Naive thymus-derived CD4-positive, alpha-beta T cell (primary cell): ENCODE measurements around the gene GXYLT2. TPM values are rescaled to one million over a fixed set of nuclear protein-coding genes. Genes with fewer than 3 reads are reported as not detected.

Experiments
- ATAC-seq: fragments of 150-1000 bp; cut with Tn5 transposase; 2 replicates; pipeline ENCODE4 v1.10.0; 2021; ENCODE audit warnings: mild to moderate bottlenecking, moderate library complexity
- CTCF ChIA-PET: fragments of 350-600 bp; sonication (Branson Sonifier 250); formaldehyde crosslinking; loops from one replicate; lab custom pipeline; 2021; ENCODE audit warnings: antibody characterized with exemption; lab: Charles Lee
- POLR2A ChIA-PET: fragments of 350-600 bp; sonication (Branson Sonifier 250); formaldehyde crosslinking; loops from one replicate; lab custom pipeline; 2021; ENCODE audit warnings: antibody characterized with exemption, inconsistent platforms; lab: Charles Lee
- DNase-seq, 9 donors: peaks; one replicate each; pipeline versions ENCODE4 v3.0.0 to v3.0.0-alpha.2; 2020 to 2022; ENCODE audit warnings: mixed read lengths in 1 of 9
- H3K27ac ChIP-seq: one replicate; pipeline ENCODE4 v1.7.0; 2013; ENCODE audit warnings: mild to moderate bottlenecking, low read depth, low read length, moderate library complexity
- H3K27me3 ChIP-seq, 2 donors: one replicate each; pipeline ENCODE4 v1.7.0; 2013; ENCODE audit warnings: low read length in 2 of 2, mild to moderate bottlenecking in 2 of 2, moderate library complexity in 2 of 2; ENCODE audit not compliant: control insufficient read depth in 2 of 2, insufficient read depth in 2 of 2
- H3K36me3 ChIP-seq, 3 experiments: 1 replicate in 2 of 3; 2 replicates in 1 of 3; pipeline ENCODE4 v1.7.0; 2013; ENCODE audit warnings: low read length in 3 of 3, mild to moderate bottlenecking in 3 of 3, moderate library complexity in 1 of 3; ENCODE audit not compliant: insufficient read depth in 3 of 3, control insufficient read depth in 2 of 3
- H3K4me1 ChIP-seq, 2 donors: one replicate each; pipeline ENCODE4 v1.7.0; 2013; ENCODE audit warnings: low read length in 2 of 2, mild to moderate bottlenecking in 2 of 2, moderate library complexity in 1 of 2; ENCODE audit not compliant: control insufficient read depth in 2 of 2, insufficient read depth in 2 of 2
- H3K4me3 ChIP-seq: 2 replicates; pipeline ENCODE4 v1.7.0; 2013; ENCODE audit warnings: mild to moderate bottlenecking, low read length
- H3K9me3 ChIP-seq, 3 experiments: 1 replicate in 2 of 3; 2 replicates in 1 of 3; pipeline ENCODE4 v1.7.0; 2013; ENCODE audit warnings: low read length in 3 of 3; ENCODE audit not compliant: control insufficient read depth in 2 of 3
- H3K27ac Mint-ChIP-seq, 9 donors: one replicate each; pipeline ENCODE4 v1.8.0; 2020 to 2022; ENCODE audit warnings: mixed read lengths in 9 of 9, mild to moderate bottlenecking in 8 of 9, moderate library complexity in 5 of 9, inconsistent platforms in 2 of 9
- H3K27me3 Mint-ChIP-seq, 5 donors: one replicate each; pipeline ENCODE4 v1.8.0; 2021 to 2022; ENCODE audit warnings: mixed read lengths in 5 of 5, mild to moderate bottlenecking in 1 of 5
- H3K36me3 Mint-ChIP-seq, 5 donors: one replicate each; pipeline ENCODE4 v1.8.0; 2020 to 2022; ENCODE audit warnings: mixed read lengths in 5 of 5, mild to moderate bottlenecking in 3 of 5, inconsistent platforms in 1 of 5
- H3K4me1 Mint-ChIP-seq, 7 donors: one replicate each; pipeline ENCODE4 v1.8.0; 2020 to 2022; ENCODE audit warnings: mixed read lengths in 7 of 7, mild to moderate bottlenecking in 3 of 7, inconsistent platforms in 1 of 7
- H3K4me3 Mint-ChIP-seq, 10 donors: one replicate each; pipeline ENCODE4 v1.8.0; 2020 to 2022; ENCODE audit warnings: mild to moderate bottlenecking in 10 of 10, mixed read lengths in 10 of 10, moderate library complexity in 6 of 10, inconsistent platforms in 2 of 10
- H3K9me3 Mint-ChIP-seq, 11 donors: one replicate each; pipeline ENCODE4 v1.8.0; 2020 to 2022; ENCODE audit warnings: mixed read lengths in 11 of 11, mild to moderate bottlenecking in 4 of 11, inconsistent platforms in 1 of 11, moderate library complexity in 1 of 11
- intact Hi-C, 2 donors: fragments of 100-400 bp; cut with micrococcal nuclease; formaldehyde crosslinking; loops; one replicate each; pipeline ENCODE4 v1.15.1; 2023
- polyA plus RNA-seq, 2 donors: library from polyadenylated mRNA; unstranded; fragments of 300-500 nt; fragmentation: Illumina TruSeq; gene quantifications; one replicate each; pipeline ENCODE4 v1.2.3, GENCODE V29; 2021
- total RNA-seq, 6 experiments: library from RNA in 5 of 6; stranded (reverse) in 5 of 6; gene quantifications; 1 replicate in 5 of 6; 2 replicates in 1 of 6; pipeline ENCODE4 v1.2.3 and lab custom pipeline; 2021 to 2026

GXYLT2 gene
- total and polyA plus RNA-seq, 7 experiments from 2014 or later: not detected

DNA sequence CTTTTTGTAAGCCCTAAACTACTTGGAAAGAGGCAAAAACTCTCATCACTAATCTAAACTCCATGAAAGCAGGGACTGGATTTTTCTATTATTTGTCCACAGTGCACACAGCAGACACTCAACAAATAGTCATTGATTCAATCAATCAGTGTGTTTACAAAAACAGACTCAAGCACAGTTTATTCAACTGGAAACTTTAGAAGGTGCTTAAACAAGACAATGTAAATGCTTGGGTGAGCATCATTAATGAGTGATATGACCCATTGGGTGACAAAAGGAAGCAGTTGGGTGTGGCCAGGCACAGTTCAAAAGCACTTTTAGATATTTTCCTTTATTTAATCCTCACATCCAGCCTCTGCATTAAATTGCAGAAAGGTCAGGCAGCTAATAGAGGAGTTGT lies 76.8 kb downstream of the GXYLT2 start:
- H3K27ac Mint-ChIP-seq: peak overlapping the region in 7 of 9 donors; percentile 25 to 93 (median 84)

DNA sequence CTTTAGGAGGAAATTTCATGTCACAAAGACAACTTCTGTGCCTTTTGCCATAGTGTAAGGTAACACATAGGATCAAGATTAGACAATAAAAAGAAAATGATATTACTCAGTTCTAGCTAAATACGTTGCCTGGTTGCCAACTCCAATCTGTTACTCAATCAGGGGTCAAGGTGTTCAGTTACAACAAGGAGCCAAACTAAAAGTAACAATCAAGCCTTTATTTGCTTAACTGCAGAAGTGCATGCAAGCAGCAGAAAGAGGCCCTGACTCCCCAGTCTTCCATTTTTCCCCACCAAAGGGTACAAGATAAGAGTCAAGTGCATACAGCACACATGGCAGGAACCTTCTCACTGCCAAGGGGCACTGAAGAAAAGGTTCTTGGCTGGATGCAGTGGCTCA lies 80.4 kb downstream of the GXYLT2 start:
- POLR2A ChIA-PET: no interaction called here
- Histone ChIP-seq H3K36me3 (no peaks in the 10 kb centered on the region), H3K27ac (no peak overlapping the region), H3K4me1 (peaks cover 7 to 18% of the 10 kb centered on the region in 2 donors), H3K9me3 (no peaks in the 10 kb centered on the region), H3K4me3 (no peak overlapping the region), H3K27me3 (no peaks in the 10 kb centered on the region)
- peaks cover 0 to 3% (median 0%) of the 10 kb centered on the region in 11 donors for H3K9me3 Mint-ChIP-seq
- ATAC-seq (no peak), DNase-seq (no peak)
- no peaks in the 10 kb centered on the region for H3K36me3 Mint-ChIP-seq
- intact Hi-C loops: no loop called here
- CTCF ChIA-PET: no interaction called here
- no peak overlapping the region for H3K4me3 Mint-ChIP-seq
- H3K27me3 Mint-ChIP-seq: peaks cover 0 to 5% (median 0%) of the 10 kb centered on the region in 5 donors
- H3K27ac Mint-ChIP-seq: peak overlapping the region in 1 of 9 donors; percentile 56
- peaks cover 0 to 28% (median 25%) of the 10 kb centered on the region in 7 donors for H3K4me1 Mint-ChIP-seq

More for the DNA sequence above, 76.8 kb downstream of the GXYLT2 start:
- H3K4me1 ChIP-seq: peaks cover 10 to 18% of the 10 kb centered on the region in 2 donors
- H3K27me3 ChIP-seq: no peaks in the 10 kb centered on the region
- ChIA-PET POLR2A (no interaction called here), CTCF (interaction anchor here (0.6 kb wide), 1 partner anchor 1100 kb away, joined by 3 read pairs; no protein-coding TSS in a partner anchor)
- H3K36me3 ChIP-seq: no peaks in the 10 kb centered on the region
- H3K27ac ChIP-seq: no peak overlapping the region
- H3K4me3 Mint-ChIP-seq: no peak overlapping the region
- H3K9me3 Mint-ChIP-seq: peaks cover 0 to 3% (median 0%) of the 10 kb centered on the region in 11 donors
- H3K27me3 Mint-ChIP-seq: no peaks in the 10 kb centered on the region
- no peaks in the 10 kb centered on the region for H3K9me3 ChIP-seq
- ATAC-seq: no peak
- intact Hi-C loops: loop anchor here in 1 of 2 donors (1.0 kb wide), 1 partner anchor 33 kb away; no protein-coding TSS in a partner anchor
- H3K36me3 Mint-ChIP-seq: peaks cover 0 to 2% (median 0%) of the 10 kb centered on the region in 5 donors
- no peak overlapping the region for H3K4me3 ChIP-seq
- DNase-seq: no peak
- H3K4me1 Mint-ChIP-seq: peaks cover 5 to 46% (median 42%) of the 10 kb centered on the region in 7 donors

DNA sequence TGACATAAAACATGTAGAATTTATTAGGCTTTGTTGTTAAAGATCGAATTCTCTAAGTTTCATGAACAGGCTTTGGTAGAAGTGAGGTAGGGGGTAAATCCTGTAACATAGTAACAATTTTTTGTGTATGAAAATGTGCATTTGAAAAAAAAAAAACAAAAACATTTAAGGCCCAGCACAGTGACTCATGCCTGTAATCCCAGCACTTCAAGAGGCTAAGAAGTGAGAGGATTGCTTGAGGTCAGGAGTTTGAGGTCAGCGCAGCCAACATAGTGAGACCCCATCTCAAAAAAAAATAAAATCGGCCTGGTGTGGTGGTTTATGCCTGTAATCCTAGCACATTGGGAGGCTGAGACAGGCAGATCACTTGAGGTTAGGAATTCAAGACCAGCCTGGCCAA lies 81.9 kb downstream of the GXYLT2 start:
- H3K36me3 ChIP-seq: no peaks in the 10 kb centered on the region
- intact Hi-C loops: no loop called here
- H3K4me3 ChIP-seq: no peak overlapping the region
- H3K27ac ChIP-seq: no peak overlapping the region
- POLR2A ChIA-PET: no interaction called here
- no peaks in the 10 kb centered on the region for H3K27me3 ChIP-seq
- peaks cover 7 to 16% of the 10 kb centered on the region in 2 donors for H3K4me1 ChIP-seq
- peaks cover 0 to 3% (median 0%) of the 10 kb centered on the region in 11 donors for H3K9me3 Mint-ChIP-seq
- CTCF ChIA-PET: no interaction called here
- peaks cover 0 to 25% (median 22%) of the 10 kb centered on the region in 7 donors for H3K4me1 Mint-ChIP-seq
- H3K9me3 ChIP-seq: no peaks in the 10 kb centered on the region
- no peak for ATAC-seq
- DNase-seq: no peak
- no peaks in the 10 kb centered on the region for H3K36me3 Mint-ChIP-seq
- H3K27ac Mint-ChIP-seq: no peak overlapping the region
- H3K27me3 Mint-ChIP-seq: peaks cover 0 to 8% (median 0%) of the 10 kb centered on the region in 5 donors
- no peak overlapping the region for H3K4me3 Mint-ChIP-seq

DNA sequence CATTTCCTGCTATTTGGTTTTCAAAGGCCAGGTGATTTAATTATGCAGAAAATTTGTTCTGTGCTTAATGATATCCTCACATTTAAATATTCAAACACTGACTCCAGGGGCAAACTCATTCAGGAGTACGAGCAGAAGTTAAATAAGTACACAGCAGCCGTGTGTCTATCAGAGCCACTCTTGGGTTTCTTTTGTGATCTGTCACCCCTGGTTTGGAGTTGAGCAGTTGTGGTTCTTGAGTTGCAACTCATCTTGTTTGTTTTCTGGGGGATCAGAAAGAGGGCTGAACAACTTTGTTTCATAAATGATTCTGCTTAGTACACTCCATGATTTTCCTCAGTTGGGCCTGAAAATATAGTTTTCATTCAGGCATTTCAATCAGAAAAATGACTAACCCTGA lies 83.1 kb downstream of the GXYLT2 start:
- H3K4me3 Mint-ChIP-seq: no peak overlapping the region
- no peak for ATAC-seq
- POLR2A ChIA-PET: no interaction called here

DNA sequence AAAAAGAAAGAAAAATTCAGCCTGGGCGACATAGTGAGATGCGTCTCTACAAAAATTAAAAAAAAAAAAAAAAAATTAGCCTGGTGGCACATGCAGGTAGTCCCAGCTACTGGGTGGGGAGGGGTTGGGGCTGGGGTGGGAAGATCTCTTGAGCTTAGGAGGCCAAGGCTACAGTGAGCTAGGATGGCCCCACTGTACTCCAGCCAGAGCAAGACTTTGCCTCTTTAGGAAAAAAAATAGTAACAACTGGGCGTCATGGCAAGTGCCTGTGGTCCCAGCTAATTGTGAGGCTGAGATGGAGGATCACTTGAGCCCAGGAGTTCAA lies 84.8 kb downstream of the GXYLT2 start:
- Histone ChIP-seq H3K27me3 (no peaks in the 10 kb centered on the region), H3K9me3 (no peaks in the 10 kb centered on the region), H3K4me1 (no peaks in the 10 kb centered on the region), H3K36me3 (no peaks in the 10 kb centered on the region), H3K27ac (no peak overlapping the region), H3K4me3 (no peak overlapping the region)
- CTCF ChIA-PET: no interaction called here
- H3K27ac Mint-ChIP-seq: no peak overlapping the region
- DNase-seq (no peak), ATAC-seq (no peak)
- intact Hi-C loops: no loop called here
- peaks cover 0 to 12% (median 0%) of the 10 kb centered on the region in 5 donors for H3K27me3 Mint-ChIP-seq
- H3K4me3 Mint-ChIP-seq: no peak overlapping the region
- POLR2A ChIA-PET: no interaction called here
- H3K9me3 Mint-ChIP-seq: peaks cover 0 to 3% (median 0%) of the 10 kb centered on the region in 11 donors
- H3K36me3 Mint-ChIP-seq: no peaks in the 10 kb centered on the region
- peaks cover 0 to 7% (median 0%) of the 10 kb centered on the region in 7 donors for H3K4me1 Mint-ChIP-seq

More for the DNA sequence above, 83.1 kb downstream of the GXYLT2 start:
- Mint-ChIP-seq H3K4me1 (peaks cover 0 to 13% (median 10%) of the 10 kb centered on the region in 7 donors), H3K27ac (no peak overlapping the region), H3K9me3 (peaks cover 0 to 3% (median 0%) of the 10 kb centered on the region in 11 donors), H3K36me3 (no peaks in the 10 kb centered on the region), H3K27me3 (peaks cover 0 to 12% (median 0%) of the 10 kb centered on the region in 5 donors)
- no peak for DNase-seq
- Histone ChIP-seq H3K36me3 (no peaks in the 10 kb centered on the region), H3K27me3 (no peaks in the 10 kb centered on the region), H3K4me1 (peaks cover 0 to 5% of the 10 kb centered on the region in 2 donors), H3K4me3 (no peak overlapping the region), H3K9me3 (no peaks in the 10 kb centered on the region), H3K27ac (no peak overlapping the region)
- intact Hi-C loops: no loop called here
- CTCF ChIA-PET: interaction anchor here (1.0 kb wide), 1 partner anchor 39 kb away, joined by 3 read pairs; no protein-coding TSS in a partner anchor

DNA sequence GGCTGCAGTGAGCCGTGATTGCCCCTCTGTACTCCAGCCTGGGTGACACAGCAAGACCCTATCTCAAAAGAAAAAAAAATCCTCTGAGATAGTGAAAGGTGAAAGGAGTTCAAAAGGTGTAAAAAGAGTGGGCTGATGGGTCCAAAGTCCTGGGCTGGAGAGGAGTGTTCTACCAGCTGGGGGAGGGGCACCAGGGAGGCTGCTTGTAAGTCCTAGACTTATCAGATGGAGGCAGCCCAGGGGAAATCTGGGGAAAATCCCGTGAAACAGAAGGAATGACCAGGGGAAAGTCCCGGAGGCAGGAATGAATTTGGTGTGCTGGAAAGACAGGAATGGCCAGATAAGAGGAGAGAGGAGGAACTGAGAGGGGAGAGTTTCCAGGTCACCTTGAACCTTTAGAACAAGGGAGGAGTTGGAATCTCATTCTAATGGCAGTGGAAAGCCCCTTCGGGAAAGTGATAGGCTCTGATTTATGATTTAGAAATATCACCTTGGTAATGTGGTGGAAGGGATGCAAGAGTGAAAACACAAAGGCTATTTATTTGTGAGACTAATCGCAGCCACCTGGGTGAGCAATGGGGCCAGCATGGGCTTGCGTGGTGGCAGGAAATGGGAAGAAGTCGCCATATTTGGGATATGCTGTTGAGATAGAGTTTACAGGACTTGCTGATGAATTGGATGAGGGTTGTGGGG lies 85.3 kb downstream of the GXYLT2 start:
- Mint-ChIP-seq H3K27me3 (peaks cover 0 to 12% (median 0%) of the 10 kb centered on the region in 5 donors), H3K27ac (no peak overlapping the region), H3K4me3 (no peak overlapping the region), H3K9me3 (no peaks in the 10 kb centered on the region), H3K36me3 (no peaks in the 10 kb centered on the region), H3K4me1 (peaks cover 0 to 5% (median 0%) of the 10 kb centered on the region in 7 donors)
- intact Hi-C loops: no loop called here
- POLR2A ChIA-PET: no interaction called here
- Histone ChIP-seq H3K36me3 (no peaks in the 10 kb centered on the region), H3K4me3 (no peak overlapping the region), H3K27me3 (no peaks in the 10 kb centered on the region), H3K27ac (no peak overlapping the region), H3K4me1 (no peaks in the 10 kb centered on the region), H3K9me3 (no peaks in the 10 kb centered on the region)
- ATAC-seq (no peak), DNase-seq (no peak)
- CTCF ChIA-PET: no interaction called here
